ENCODE measurements around the gene PRRT1B. TPM values are rescaled to one million over a fixed set of nuclear protein-coding genes. Genes with fewer than 3 reads are reported as not detected.

The PRRT1B gene
- total RNA-seq, 1 experiment from 2014 or later, result not detected

DNA sequence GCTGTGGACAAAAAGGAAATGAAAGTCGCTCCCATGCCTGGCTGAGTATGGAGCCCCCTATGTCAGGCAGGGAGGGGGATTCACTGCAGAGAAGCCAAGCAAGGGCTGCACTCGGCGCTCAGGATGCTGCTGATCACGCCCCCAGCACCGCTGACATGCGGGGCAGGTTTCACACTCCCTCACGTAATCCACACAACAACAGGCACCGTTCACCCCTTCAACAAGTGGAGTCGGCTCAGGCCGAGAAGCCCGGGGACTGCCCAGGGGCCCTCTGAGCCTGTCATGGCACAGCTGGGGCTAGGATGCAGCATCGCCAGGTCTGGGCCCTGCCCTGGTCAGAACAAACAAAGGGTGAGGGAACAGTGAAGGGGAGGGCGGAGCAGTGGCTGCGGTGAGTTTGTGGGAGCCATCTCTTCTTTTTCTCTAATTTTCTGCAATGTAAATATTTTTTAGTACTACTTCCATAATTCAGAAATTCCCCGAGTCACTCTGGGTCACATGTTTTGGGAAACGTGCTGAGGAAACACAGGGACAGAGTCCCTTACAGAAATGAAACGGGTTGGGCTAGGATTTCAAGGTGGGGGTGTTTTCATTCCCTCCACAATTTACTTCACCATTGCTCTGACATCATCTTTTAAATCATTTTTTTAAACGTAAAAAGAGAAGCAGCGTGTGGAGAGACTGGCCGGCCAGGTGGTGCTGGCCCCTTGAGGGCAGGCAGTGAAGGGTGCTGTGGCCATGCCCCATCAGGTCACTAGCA lies 49.8 kb downstream of the PRRT1B start:
- Histone ChIP-seq H3K9me3 (ENCODE audit: low read depth, low read length, poor library complexity, severe bottlenecking) (no peaks in the 10 kb centered on the region), H3K4me1 (ENCODE audit: insufficient read depth, low read length, poor library complexity, severe bottlenecking) (no peaks in the 10 kb centered on the region), H3K36me3 (ENCODE audit: insufficient read depth, low read length, poor library complexity, severe bottlenecking) (peaks cover 14% of the 10 kb centered on the region), H3K27me3 (replicated peaks; ENCODE audit: insufficient read depth, low read depth, low read length, poor library complexity) (no peaks in the 10 kb centered on the region), H3K4me3 (ENCODE audit: low read depth, low read length, poor library complexity, severe bottlenecking) (no peak overlapping the region), H3K27ac (ENCODE audit: low read depth, low read length, poor library complexity, severe bottlenecking) (no peak overlapping the region)
- no peak for TF ChIP-seq EZH2 (IDR thresholded peaks at IDR 0.05; ENCODE audit: borderline replicate concordance, low read depth, low read length, poor library complexity, severe bottlenecking)
- TF ChIP-seq, protein P1, sequence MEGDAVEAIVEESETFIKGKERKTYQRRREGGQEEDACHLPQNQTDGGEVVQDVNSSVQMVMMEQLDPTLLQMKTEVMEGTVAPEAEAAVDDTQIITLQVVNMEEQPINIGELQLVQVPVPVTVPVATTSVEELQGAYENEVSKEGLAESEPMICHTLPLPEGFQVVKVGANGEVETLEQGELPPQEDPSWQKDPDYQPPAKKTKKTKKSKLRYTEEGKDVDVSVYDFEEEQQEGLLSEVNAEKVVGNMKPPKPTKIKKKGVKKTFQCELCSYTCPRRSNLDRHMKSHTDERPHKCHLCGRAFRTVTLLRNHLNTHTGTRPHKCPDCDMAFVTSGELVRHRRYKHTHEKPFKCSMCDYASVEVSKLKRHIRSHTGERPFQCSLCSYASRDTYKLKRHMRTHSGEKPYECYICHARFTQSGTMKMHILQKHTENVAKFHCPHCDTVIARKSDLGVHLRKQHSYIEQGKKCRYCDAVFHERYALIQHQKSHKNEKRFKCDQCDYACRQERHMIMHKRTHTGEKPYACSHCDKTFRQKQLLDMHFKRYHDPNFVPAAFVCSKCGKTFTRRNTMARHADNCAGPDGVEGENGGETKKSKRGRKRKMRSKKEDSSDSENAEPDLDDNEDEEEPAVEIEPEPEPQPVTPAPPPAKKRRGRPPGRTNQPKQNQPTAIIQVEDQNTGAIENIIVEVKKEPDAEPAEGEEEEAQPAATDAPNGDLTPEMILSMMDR (conservative IDR thresholded peaks at IDR 0.05; ENCODE audit: low read depth, low read length), result no peak
- CTCF ChIA-PET, result no interaction called here
- no TSS peak for BruUV-seq (replicated peaks)
- DNase-seq (ENCODE audit: low spot score), result no peak
- POLR2A ChIA-PET (ENCODE audit: low non-redundant PET), result no interaction called here
- intact Hi-C loops (cut with micrococcal nuclease; ENCODE audit: unreplicated experiment), result no loop called here

DNA sequence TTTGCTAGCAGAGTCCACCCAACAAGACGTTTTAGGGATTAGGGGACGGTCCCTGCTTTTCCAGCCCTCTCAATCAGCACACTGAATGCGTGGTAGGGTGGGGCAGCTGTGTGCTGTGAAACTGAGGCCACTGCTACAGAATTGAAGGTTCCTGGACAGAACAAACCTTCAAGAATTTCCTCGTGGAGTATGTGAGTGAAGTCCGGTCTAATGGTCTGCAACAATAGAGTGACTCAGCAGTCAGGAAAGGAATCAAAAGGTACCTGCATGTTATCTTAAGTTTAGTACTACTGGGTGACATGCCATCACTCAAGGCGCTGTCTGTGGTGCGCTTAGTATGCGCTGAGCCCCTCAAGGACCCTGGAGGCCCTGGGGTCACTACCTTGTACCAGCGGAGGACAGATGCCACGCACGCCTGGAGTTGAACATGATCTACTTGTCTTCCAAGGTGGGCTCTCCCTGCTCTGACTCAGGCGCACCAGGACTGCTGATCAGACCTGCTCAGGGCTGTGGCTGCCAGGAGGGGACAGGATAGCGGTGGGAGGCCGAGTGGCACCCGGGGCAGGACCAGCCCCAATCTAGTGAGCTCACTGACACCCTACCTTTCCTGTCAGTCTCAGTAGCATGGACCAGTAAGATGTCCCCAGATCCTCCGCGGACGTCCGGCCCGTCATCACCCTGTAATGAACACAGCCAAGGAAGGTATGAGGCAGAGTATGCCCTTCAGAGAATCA lies 50.5 kb downstream of the PRRT1B start:
- POLR2A ChIA-PET (ENCODE audit: low non-redundant PET), result no interaction called here
- intact Hi-C loops (cut with micrococcal nuclease; ENCODE audit: unreplicated experiment), result no loop called here
- no peaks in the 10 kb centered on the region for H3K9me3 ChIP-seq (ENCODE audit: low read depth, low read length, poor library complexity, severe bottlenecking)

DNA sequence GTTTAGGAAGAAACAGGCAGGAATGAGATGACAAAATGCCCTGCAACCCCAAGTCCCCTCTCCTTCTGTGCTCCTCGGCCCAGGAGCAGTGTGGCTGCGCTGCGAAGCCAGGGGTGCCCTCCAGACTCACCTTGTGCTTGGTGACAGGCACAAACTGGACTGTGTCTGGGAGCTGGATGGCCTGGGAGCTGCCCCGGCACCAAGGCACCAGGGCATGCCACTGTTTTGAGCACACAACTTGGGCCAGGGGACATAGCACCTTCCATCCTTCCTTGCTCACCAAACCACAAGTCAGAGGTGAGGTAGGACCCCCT lies 51.1 kb downstream of the PRRT1B start:
- no TSS peak for BruUV-seq (replicated peaks)
- TF ChIP-seq, protein P1 (conservative IDR thresholded peaks at IDR 0.05; ENCODE audit: low read depth, low read length), result no peak
- TF ChIP-seq EZH2 (IDR thresholded peaks at IDR 0.05; ENCODE audit: borderline replicate concordance, low read depth, low read length, poor library complexity, severe bottlenecking), result no peak

More for the DNA sequence above, 50.5 kb downstream of the PRRT1B start:
- BruUV-seq (replicated peaks), result no TSS peak
- CTCF ChIA-PET, result no interaction called here
- DNase-seq (ENCODE audit: low spot score), result no peak
- TF ChIP-seq EZH2 (IDR thresholded peaks at IDR 0.05; ENCODE audit: borderline replicate concordance, low read depth, low read length, poor library complexity, severe bottlenecking), result no peak
- TF ChIP-seq, protein P1 (conservative IDR thresholded peaks at IDR 0.05; ENCODE audit: low read depth, low read length), result no peak
- H3K4me3 ChIP-seq (ENCODE audit: low read depth, low read length, poor library complexity, severe bottlenecking), result no peak overlapping the region
- no peak overlapping the region for H3K27ac ChIP-seq (ENCODE audit: low read depth, low read length, poor library complexity, severe bottlenecking)
- H3K4me1 ChIP-seq (ENCODE audit: insufficient read depth, low read length, poor library complexity, severe bottlenecking), result no peaks in the 10 kb centered on the region
- H3K36me3 ChIP-seq (ENCODE audit: insufficient read depth, low read length, poor library complexity, severe bottlenecking), result peaks cover 14% of the 10 kb centered on the region
- no peaks in the 10 kb centered on the region for H3K27me3 ChIP-seq (replicated peaks; ENCODE audit: insufficient read depth, low read depth, low read length, poor library complexity)

More for the DNA sequence above, 51.1 kb downstream of the PRRT1B start:
- H3K4me1 ChIP-seq (ENCODE audit: insufficient read depth, low read length, poor library complexity, severe bottlenecking), result no peaks in the 10 kb centered on the region
- no peak for DNase-seq (ENCODE audit: low spot score)
- ChIA-PET CTCF (no interaction called here), POLR2A (ENCODE audit: low non-redundant PET) (no interaction called here)
- no peaks in the 10 kb centered on the region for H3K27me3 ChIP-seq (replicated peaks; ENCODE audit: insufficient read depth, low read depth, low read length, poor library complexity)
- intact Hi-C loops (cut with micrococcal nuclease; ENCODE audit: unreplicated experiment), result no loop called here
- peaks cover 18% of the 10 kb centered on the region for H3K36me3 ChIP-seq (ENCODE audit: insufficient read depth, low read length, poor library complexity, severe bottlenecking)
- H3K4me3 ChIP-seq (ENCODE audit: low read depth, low read length, poor library complexity, severe bottlenecking), result no peak overlapping the region
- H3K27ac ChIP-seq (ENCODE audit: low read depth, low read length, poor library complexity, severe bottlenecking), result no peak overlapping the region
- no peaks in the 10 kb centered on the region for H3K9me3 ChIP-seq (ENCODE audit: low read depth, low read length, poor library complexity, severe bottlenecking)
